Stimulated activated CD8-positive, alpha-beta memory T cell treated with anti-CD3 and anti-CD28 coated beads, Interleukin-4, amount 100 ng/mL, for 24 hours (primary cell): Measurements from ENCODE around the gene INHBA.

Experiments used
- DNase-seq: peaks from one replicate; pipeline ENCODE4 v3.0.0-alpha.2; 2020; ENCODE audit warnings: low read depth

Gene INHBA

GRCh38 chr7:41688906-41689305 is 14.0 kb downstream of the INHBA start:
- no peak for DNase-seq

- no peak for DNase-seq
These were observed 14.8 kb downstream of the INHBA start for GRCh38 chr7:41688012-41688625.

GRCh38 chr7:41685684-41686083 is 17.2 kb downstream of the INHBA start:
- DNase-seq, result no peak

GRCh38 chr7:41682422-41682821 is 20.5 kb downstream of the INHBA start:
- DNase-seq, result no peak

- no peak for DNase-seq
These were observed 23.3 kb downstream of the INHBA start for GRCh38 chr7:41679566-41679965.

- DNase-seq, result no peak
These were observed 28.3 kb downstream of the INHBA start for GRCh38 chr7:41674505-41675023.

GRCh38 chr7:41661596-41661995 is 41.3 kb downstream of the INHBA start:
- DNase-seq, result no peak

- no peak for DNase-seq
These were observed 43.4 kb downstream of the INHBA start for GRCh38 chr7:41659539-41659938.

GRCh38 chr7:41656366-41656765 is 46.5 kb downstream of the INHBA start:
- DNase-seq, result no peak

GRCh38 chr7:41655426-41655825 is 47.5 kb downstream of the INHBA start:
- no peak for DNase-seq

- DNase-seq, result no peak
These were observed 50.6 kb downstream of the INHBA start for GRCh38 chr7:41652267-41652666.

- no peak for DNase-seq
These were observed 54.4 kb downstream of the INHBA start for GRCh38 chr7:41648501-41648900.

GRCh38 chr7:41643616-41644015 is 59.3 kb downstream of the INHBA start:
- no peak for DNase-seq

GRCh38 chr7:41641665-41642014 is 61.2 kb downstream of the INHBA start:
- DNase-seq, result no peak

- DNase-seq, result no peak
These were observed 61.8 kb downstream of the INHBA start for GRCh38 chr7:41641011-41641664.

- DNase-seq, result no peak
These were observed 62.4 kb downstream of the INHBA start for GRCh38 chr7:41640487-41640886.

GRCh38 chr7:41637049-41637448 is 65.8 kb downstream of the INHBA start:
- no peak for DNase-seq
